DMS53 treated with DMSO at 0.1 percent for 48 hours (cell line): ENCODE results near the gene SREK1.
A peak's percentile ranks its signal among the peaks of the same experiment; 100 is the strongest.

Experiments
- DNase-seq: peaks from one replicate; lab custom pipeline; 2025; ENCODE audit not compliant: unreplicated experiment; lab: John Stamatoyannopoulos, UW

SREK1 gene

DNA sequence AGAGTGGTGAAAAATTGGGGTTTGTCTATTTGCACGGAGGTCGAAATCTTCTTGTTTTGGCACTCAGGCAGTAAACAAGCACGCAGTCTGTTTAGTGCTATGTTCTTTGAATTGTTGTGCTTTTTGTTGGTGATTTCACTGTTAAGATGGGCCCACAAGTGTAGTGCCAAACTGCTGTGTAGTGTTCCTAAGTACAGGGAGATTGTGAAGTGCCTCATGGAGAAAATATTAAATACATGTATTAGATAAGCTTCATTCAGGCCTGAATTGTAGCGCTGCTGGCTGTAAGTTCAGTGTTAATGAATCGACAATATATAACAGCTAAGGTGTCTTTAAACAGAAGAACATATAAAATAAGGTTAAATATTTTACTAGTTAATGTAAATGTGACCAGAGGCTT is 17.3 kb downstream of the SREK1 start:
- no peak for DNase-seq

- no peak for DNase-seq
These were observed 20.1 kb downstream of the SREK1 start for GRCh38 chr5:66164044-66164790.

DNA sequence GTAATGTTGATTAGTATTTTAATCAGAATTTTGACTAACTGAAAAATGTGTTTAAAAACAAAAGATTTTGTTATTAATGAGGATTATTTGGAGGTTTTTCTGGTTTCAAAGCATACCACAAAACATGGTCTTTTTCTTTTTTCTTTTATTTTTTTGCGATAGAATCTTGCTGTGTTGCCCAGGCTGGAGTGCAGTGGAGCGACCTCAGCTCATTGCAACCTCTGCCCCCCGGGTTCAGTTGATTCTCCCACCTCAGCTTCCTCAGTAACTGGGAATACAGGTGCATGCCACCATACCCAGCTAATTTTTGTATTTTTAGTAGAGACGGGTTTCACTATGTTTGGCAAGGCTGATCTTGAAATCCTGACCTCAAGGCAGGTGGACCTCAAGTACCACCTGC is 24.1 kb downstream of the SREK1 start:
- no peak for DNase-seq

DNA sequence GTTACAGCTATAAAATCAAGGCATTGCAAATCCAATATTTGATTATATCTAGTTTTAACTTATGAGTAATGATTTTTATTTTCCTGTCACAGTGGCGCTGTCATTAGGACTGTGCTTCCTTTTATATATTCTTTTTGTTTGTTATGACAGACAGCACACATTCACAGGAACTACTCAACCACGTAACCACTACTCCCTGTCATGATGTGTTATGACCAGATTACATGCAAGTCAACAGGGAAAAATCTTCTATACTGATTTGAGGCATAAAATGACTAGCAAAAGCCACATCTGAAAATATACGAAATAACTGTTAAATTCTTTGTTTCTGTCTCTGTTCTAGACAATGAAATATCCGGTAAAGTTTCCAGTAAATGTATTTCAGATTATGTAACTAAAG is 25.4 kb downstream of the SREK1 start:
- no peak for DNase-seq

DNA sequence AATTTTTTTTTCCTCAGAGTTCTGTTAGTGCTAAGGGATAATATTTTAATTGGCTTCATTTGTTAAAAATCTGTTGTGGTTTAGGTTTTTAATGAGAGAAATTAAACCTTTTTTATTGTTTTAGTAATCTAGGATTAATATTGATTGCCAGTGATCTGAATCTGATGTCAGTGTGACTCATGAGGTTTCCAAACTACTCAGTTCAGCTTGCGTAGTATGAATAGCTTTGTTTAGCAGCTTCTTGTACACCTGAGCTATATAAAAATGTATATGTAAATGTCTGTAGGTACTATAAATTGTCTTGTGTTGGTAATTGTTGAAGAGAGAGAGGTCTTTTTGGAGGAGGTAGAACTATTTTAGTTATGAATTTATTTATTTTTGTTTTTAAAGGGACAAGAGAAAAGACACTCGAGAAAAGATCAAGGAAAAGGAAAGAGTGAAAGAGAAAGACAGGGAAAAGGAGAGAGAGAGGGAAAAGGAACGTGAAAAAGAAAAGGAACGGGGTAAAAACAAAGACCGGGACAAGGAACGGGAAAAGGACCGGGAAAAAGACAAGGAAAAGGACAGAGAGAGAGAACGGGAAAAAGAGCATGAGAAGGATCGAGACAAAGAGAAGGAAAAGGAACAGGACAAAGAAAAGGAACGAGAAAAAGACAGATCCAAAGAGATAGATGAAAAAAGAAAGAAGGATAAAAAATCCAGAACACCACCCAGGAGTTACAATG is 26.3 kb downstream of the SREK1 start:
- no peak for DNase-seq

DNA sequence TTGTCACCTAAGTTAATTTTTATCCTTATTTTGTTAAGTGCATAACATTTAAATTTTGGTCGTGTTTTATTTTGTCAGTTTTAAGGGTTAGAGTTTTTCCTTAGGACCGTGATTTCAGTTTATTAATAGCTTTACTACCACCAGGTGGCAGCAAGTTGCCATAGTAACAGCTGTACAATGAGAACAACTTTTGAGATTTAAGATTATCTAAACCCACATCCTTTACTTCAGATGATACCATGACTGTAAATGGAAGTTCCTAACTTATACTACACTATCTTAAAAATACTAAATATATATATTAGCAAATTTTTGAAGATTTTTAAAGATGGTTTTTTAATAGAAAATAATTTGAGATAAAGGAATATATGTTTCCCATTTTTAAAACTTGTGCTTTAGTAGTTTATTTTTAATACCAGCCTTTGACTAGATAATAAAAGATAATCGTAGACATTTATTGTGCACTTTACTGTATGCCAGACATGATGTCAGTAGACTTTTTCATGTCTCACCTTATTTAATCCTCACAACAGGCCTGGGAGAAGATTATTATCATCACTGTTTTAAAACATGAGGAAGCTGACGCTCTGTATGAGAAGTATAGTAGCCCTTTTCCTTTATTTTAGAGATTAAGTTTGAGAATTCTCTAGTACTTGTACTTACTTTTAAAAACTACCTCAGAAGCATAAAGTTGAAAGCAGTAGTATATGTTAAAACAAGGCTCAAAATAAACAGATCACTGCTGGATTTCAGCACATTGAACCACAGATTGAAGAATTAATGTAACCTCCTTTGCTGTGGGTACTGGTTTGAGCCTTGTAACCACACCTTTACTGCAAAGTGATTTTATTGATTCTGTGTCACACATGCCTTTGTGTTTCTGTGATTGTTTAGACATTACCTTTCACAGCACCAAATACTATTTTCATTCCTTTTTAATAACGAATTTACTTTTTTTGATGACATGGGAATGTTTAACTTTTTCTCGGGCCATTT is 27.5 kb downstream of the SREK1 start:
- DNase-seq, result peak; percentile 31

- no peak for DNase-seq
These were observed 30.2 kb downstream of the SREK1 start for GRCh38 chr5:66174338-66174737.

GRCh38 chr5:66178799-66179198 is 34.7 kb downstream of the SREK1 start:
- no peak for DNase-seq

- DNase-seq, result no peak
These were observed 35.4 kb downstream of the SREK1 start for GRCh38 chr5:66179297-66180051.

GRCh38 chr5:66180282-66181155 is 36.4 kb downstream of the SREK1 start:
- no peak for DNase-seq

DNA sequence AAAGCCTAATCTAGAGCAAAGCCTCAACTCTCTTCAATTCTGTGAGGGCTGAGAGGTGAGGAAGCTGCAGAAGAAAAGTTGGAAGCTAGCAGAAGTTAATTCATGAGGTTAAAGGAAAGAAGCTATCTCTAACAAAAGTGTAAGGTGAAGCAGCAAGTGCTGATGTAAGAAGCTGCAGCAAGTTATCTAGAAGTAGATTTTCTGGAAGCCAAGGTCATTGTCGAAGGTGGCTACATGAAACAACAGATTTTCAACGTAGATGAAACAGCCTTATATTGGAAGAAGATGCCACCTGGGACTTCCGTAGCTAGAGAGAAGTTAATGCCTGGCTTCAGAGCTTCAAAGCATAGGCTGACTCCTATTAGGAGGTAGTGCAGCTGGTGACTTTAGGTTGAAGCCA is 42.0 kb downstream of the SREK1 start:
- no peak for DNase-seq

- DNase-seq, result no peak
These were observed 49.3 kb downstream of the SREK1 start for GRCh38 chr5:66193419-66193818.

DNA sequence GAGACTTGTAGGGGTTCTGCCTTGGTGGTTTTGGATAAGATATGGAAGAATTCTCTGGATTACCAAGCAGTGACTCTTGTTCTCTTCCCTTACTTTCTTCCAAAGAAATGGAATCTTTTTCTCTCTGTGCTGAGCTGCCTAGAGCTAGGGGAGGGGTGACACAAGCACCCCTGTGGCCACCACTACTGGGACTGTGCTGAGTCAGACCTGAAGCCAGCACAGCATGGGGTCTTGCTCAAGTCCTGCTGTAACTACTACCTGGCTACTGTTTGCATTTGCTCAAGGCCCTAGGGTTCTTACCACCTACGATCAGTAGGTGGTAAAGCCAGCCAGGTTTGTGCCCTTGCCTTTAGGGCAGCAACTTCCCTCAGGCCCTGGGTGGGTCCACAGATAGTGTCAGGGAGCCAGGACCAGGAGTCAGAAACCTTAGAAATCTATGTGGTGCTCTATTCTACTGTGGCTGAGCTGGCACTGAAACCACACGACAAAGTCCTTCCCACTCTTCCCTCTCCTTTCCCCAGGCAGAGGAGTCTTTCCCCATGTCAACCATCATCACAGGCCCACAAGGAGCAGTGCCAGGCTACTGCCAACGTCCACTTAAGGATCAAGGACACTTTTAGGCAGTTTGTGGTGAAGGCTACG is 53.8 kb downstream of the SREK1 start:
- DNase-seq, result no peak

- DNase-seq, result no peak
These were observed 54.7 kb downstream of the SREK1 start for GRCh38 chr5:66198837-66199236.

- DNase-seq, result no peak
These were observed 59.4 kb downstream of the SREK1 start for GRCh38 chr5:66203531-66203930.

DNA sequence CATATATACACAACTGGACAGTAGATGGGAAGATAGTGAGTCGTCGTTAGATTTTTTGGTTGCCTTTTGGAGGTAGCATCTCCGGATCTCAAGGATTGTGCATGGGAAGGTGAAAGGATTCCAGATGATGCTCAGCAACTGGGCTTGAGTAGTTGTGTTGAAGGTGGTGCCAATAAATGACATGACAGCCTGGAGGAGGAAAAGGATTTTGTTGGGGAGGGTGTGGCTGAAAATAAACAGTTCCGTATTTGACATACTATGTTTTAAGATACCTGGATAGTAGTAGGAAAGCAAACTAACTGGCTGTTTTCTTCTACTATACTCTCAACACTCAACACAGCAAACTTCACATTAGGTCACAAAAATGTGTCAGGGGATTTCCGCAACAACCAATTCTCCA is 62.4 kb downstream of the SREK1 start:
- DNase-seq, result no peak

GRCh38 chr5:66207800-66208561 is 63.9 kb downstream of the SREK1 start:
- DNase-seq, result no peak

DNA sequence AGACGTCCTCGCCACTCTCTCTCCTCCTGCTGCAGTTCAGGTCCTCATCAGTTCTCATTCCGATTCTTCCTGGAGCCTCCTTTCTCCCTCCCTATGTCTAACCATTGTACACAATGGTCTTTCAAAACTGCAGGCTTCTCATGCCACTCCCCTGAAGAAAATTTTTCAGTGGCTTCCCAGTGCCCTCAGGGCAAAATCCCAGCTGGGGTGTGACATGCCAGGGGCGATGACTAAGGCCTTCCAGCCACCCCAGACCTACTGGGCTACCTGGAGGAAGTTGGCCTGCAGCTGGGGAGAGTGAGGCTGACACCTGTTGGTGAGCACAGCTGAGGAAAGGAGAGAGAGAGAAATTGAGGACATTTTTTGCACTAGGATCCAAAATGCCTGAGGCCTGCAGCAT is 65.2 kb downstream of the SREK1 start:
- no peak for DNase-seq

DNA sequence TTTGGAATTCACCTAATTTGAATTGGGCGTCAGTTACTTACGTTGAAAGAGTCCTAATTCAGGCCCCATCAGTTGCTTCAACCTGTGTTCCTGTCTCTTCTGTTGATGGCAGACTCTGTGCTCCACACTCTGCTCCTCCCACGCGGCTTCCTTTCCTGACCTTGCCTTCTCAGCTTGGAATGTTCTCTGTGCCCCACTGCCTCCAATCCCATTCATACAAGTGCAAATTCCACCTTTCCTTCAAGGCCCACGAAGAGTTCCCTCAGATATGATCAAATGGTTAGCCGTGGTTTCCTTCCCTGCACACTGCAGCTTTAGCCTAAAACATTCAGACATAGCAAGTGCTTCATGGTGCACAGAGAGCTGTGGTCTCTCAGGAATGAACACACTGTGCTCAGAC is 65.7 kb downstream of the SREK1 start:
- no peak for DNase-seq
